Measurements from ENCODE around the gene SLC40A1. TPM values are rescaled to one million over a fixed set of nuclear protein-coding genes. Genes with fewer than 3 reads are reported as not detected.
A peak's percentile ranks its signal among the peaks of the same experiment; 100 is the strongest.

SLC40A1 gene
- total and polyA plus RNA-seq, 2 of the 13 experiments (the other 11 are each of a cell fraction or from before 2014, with no cell fraction given): 10.6 to 24.9 TPM

GRCh38 chr2:189627789-189628188, 47.2 kb upstream of the SLC40A1 start (continued):
- TF ChIP-seq ELF3 (CRISPR knock-in tag; IDR thresholded peaks at IDR 0.05) (no peak), ZNF317 (CRISPR knock-in tag; IDR thresholded peaks at IDR 0.05) (no peak), ZNF180 (CRISPR knock-in tag; IDR thresholded peaks at IDR 0.05; ENCODE audit: borderline replicate concordance, low read depth) (no peak), NFKBIZ (CRISPR knock-in tag; IDR thresholded peaks at IDR 0.05) (no peak), ARHGAP35 (CRISPR knock-in tag; IDR thresholded peaks at IDR 0.05; ENCODE audit: borderline replicate concordance) (no peak), ZNF883 (CRISPR knock-in tag; IDR thresholded peaks at IDR 0.05; ENCODE audit: not compliant biosample characterization) (no peak)
- TF ChIP-seq, protein P1, sequence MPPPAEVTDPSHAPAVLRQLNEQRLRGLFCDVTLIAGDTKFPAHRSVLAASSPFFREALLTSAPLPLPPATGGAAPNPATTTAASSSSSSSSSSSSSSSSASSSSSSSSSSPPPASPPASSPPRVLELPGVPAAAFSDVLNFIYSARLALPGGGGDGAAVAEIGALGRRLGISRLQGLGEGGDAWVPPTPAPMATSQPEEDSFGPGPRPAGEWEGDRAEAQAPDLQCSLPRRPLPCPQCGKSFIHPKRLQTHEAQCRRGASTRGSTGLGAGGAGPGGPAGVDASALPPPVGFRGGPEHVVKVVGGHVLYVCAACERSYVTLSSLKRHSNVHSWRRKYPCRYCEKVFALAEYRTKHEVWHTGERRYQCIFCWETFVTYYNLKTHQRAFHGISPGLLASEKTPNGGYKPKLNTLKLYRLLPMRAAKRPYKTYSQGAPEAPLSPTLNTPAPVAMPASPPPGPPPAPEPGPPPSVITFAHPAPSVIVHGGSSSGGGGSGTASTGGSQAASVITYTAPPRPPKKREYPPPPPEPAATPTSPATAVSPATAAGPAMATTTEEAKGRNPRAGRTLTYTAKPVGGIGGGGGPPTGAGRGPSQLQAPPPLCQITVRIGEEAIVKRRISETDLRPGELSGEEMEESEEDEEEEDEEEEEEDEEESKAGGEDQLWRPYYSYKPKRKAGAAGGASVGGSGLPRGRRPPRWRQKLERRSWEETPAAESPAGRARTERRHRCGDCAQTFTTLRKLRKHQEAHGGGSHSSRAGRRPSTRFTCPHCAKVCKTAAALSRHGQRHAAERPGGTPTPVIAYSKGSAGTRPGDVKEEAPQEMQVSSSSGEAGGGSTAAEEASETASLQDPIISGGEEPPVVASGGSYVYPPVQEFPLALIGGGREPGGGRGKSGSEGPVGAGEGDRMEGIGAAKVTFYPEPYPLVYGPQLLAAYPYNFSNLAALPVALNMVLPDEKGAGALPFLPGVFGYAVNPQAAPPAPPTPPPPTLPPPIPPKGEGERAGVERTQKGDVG (CRISPR knock-in tag; IDR thresholded peaks at IDR 0.05; ENCODE audit: borderline replicate concordance): no peak

DNA sequence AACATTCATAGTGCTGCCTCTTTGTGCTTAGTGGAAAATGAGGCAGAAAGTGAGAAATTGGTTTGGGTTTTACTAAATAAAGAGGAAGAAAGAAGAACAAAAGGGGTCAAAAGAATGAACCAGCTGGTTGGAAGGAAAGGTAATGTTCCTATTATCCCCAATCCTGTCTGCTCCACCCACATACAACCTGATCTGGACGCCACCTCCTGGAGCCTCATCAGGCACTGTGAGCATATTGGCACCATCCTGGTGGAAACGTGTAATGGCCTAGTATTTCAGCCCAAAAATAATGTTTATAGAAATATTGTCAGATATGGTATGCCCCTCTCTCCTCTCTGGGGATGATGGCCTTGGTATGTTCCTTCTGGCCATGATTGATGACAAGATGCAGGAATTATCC, 45.0 kb upstream of the SLC40A1 start:
- ChIA-PET CTCF (ENCODE audit: low intra/inter-chr PET ratio, low total read pairs) (interaction anchor here (0.6 kb wide), 1 partner anchor 188 kb away, joined by 6 read pairs; no protein-coding TSS in a partner anchor), POLR2A (interaction anchor here (1.1 to 1.5 kb wide), 2 partner anchors 45 to 103 kb away, joined by 3 to 8 read pairs; partner anchors contain the start of gene SLC40A1)
- peak; percentile 20; the same call in 1 of the 2 replicates for TF ChIP-seq CTCF (CRISPR knock-in tag; IDR thresholded peaks at IDR 0.05)
- no peak for TF ChIP-seq FOXA3 (CRISPR knock-in tag; IDR thresholded peaks at IDR 0.05)
- no peak for TF ChIP-seq ARHGAP35 (CRISPR knock-in tag; IDR thresholded peaks at IDR 0.05; ENCODE audit: borderline replicate concordance)
- TF ChIP-seq STAG1 (CRISPR knock-in tag; IDR thresholded peaks at IDR 0.05): peak; percentile 53
- Histone ChIP-seq H3K36me3 (replicated peaks in 1 of 2; ENCODE audit: control insufficient read depth in 1 of 2, insufficient read depth in 2 of 2, low read length in 2 of 2) (no peaks in the 10 kb centered on the region), H3K79me2 (ENCODE audit: insufficient read depth, low read length) (no peaks in the 10 kb centered on the region), H3K4me2 (ENCODE audit: low read depth, low read length) (no peak overlapping the region), H3K4me3 (replicated peaks in 1 of 3; ENCODE audit: insufficient read depth in 1 of 3, low read depth in 2 of 3, low read length in 3 of 3) (no peak overlapping the region), H3K27ac (ENCODE audit: extremely low read length, insufficient read depth, low read length) (no peak overlapping the region), H3K9ac (ENCODE audit: insufficient read depth, low read depth, low read length) (no peak overlapping the region), H3K27me3 (ENCODE audit: control insufficient read depth in 1 of 2, insufficient read depth in 2 of 2, low read length in 2 of 2) (no peaks in the 10 kb centered on the region), H3K9me3 (ENCODE audit: low read length) (no peaks in the 10 kb centered on the region), H2AFZ (ENCODE audit: low read length) (no peak overlapping the region), H4K20me1 (ENCODE audit: insufficient read depth, low read length) (no peaks in the 10 kb centered on the region), H3K4me1 (ENCODE audit: insufficient read depth, low read length) (peaks cover 12% of the 10 kb centered on the region)
- intact Hi-C loops (cut with micrococcal nuclease; ENCODE audit: unreplicated experiment) (loop anchor here (2.0 kb wide), 1 partner anchor 45 kb away; the partner anchor contains the start of gene SLC40A1), in situ Hi-C loops (cut with HindIII; ENCODE audit: extremely low pct_ligation_motif_present, low pct_unique_long_range_greater_than_20kb) (no loop called here)
- no TSS peak for BruUV-seq (replicated peaks)
- FAIRE-seq (no peak), DNase-seq (ENCODE audit: low spot score) (no peak), ATAC-seq (peak; percentile 74)
- WGBS (ENCODE audit: low lambda C conversion rate): 23% methylated on average over 2 of the region's 2 CpGs
